HG02763 (cell line): Measurements from ENCODE around the gene GPC5.
"Not testable (repeated sequence)": the region's sequence is repeated elsewhere in the genome, so short reads cannot be mapped to it uniquely, and the experiment has no call there.

Source experiments
- ATAC-seq: cut with Tn5 transposase; IDR thresholded peaks from one replicate; pipeline ENCODE4 v1.9.1; 2021; ENCODE audit warnings: mild to moderate bottlenecking, moderate library complexity; ENCODE audit not compliant: unreplicated experiment

GPC5 gene

DNA sequence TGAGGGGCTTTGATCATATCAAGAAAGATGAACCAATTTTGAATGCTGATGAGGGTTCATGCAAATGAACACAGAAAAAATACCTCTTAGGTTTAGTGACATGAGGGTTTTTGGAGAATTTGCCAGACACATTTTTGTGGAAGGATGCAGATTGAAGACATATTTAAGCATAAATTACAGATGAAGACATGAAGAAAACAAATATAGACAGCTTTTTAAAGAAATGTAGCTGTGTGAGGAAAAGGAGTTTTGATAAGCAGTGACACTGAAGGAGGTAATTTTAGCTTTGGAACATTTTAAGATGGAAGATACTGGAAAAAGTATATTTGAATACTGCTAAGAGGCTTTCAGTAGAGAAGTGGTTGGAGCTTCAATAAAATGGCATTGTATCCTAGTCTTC is 1017.4 kb downstream of the GPC5 start:
- ATAC-seq, result no peak

DNA sequence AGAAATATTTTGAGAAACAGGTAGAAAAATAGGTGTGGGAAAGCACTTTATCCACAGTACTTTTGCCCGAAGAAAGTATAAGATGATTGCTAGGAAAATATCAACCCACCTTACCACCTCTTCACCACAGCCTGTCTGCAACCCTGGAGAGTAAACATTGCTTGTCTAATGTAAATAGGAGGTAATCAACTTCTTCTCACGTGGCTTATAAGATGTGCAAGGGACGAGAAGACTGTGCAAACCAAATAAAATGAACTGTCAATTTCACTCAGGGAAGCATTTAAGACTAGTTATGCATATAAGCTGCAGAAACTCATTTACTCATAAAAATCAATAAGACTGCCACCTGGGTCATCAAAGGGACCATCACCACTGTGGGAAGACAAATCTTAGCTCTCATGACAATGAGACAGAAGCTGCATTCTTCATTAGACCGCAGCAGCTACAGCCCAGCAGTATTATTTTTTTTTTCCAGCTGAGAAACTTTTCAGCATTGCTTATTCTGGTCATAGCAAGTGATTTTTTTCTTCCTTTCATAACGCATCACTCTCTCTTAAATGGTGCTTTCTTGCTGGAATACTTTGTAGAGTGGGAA is 1020.5 kb downstream of the GPC5 start:
- ATAC-seq, result no peak

DNA sequence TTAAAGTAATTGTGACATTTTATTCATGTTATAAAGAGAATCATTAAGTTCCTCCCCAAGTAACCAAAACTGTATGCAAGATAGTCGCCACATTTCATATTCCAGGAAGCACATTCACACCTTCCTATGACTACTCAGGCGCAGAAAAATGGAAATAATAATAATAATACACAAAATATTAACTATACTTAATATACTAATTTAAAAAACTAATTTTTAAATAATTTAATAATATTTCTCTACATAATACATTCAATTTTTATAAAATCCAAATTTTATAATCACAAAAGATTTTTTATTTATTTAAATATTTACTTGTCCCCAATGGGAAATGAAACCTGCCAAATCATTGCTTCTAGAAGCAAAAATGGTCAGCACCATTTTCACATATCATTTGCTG is 1030.8 kb downstream of the GPC5 start:
- ATAC-seq, result no peak

DNA sequence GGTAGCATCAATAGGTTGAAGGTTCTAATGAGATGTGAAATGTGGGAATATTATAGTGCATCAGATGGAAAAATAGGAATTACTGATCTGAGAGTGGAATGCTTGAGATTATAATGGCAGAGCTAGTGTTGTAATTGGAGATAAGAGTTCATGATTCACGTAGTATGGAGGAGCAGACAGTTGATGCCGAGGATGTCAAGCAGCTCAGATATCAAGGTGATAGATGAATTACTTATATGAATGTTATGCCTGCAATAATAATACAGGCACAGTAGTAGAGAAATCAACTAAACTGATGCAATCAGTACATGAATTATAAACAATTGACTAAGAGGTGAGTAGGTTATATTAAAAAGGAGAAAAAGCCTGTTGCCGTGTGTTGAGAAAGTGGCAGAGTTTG is 1035.0 kb downstream of the GPC5 start:
- no peak for ATAC-seq

- no peak for ATAC-seq
Measured at GRCh38 chr13:92433963-92434362, 1035.5 kb downstream of the GPC5 start.

- ATAC-seq, result no peak
Measured at GRCh38 chr13:92436924-92437323, 1038.5 kb downstream of the GPC5 start.

DNA sequence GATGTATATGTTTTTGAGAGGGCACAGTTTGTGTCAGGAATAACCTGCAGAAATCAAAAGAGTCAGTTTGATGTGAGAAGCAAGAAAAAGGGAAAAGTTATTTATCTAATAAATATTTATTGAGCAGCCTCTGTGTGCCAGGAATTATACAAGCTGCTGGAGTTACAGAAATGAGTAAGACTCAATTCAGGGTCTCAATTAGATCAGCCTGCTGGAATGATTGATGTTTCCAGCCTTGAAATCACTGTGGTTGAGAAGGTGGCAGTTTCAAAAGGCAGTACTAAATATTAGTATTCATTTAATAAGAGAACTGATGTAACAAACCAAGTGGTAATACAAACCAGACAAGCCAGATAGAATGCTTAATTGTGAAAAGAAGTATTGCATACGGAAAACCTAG is 1045.8 kb downstream of the GPC5 start:
- ATAC-seq, result no peak

DNA sequence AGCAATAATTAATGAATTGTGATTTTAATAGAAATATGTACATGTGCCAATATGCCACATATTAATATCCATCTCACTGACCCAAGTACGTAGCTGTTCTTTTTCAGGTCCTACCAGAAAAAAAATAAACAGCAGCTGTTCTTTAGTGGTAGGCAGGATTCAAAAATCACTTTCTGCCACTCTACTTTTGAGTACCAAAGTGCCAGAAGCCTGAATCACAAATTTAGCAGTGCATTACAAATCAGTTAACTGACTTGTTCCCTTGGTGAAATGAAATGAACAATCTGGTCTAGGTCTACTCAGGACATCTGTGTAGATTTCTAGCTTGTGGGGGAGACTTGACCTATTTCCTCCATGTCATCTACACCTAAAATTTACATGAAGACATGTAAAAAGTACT is 1052.6 kb downstream of the GPC5 start:
- no peak for ATAC-seq

DNA sequence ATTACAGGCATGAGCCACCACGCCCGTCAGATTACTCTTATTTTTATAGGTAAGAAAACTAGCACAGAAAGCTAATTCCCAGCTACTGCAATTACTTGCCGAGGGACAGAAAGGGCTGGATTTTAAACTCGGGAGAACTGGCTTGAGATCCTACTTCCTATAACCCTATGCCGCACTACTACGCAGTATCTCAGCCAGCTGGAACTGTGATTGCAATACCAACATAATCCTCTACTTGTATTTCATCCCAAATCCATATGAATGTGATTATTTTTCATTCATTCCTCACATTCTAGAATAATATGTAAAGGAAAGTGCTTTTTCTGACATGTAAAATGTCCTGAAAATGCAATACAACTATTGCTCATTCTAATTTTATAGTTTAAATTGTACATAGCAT is 1054.4 kb downstream of the GPC5 start:
- no peak for ATAC-seq

GRCh38 chr13:92459306-92459705 is 1060.9 kb downstream of the GPC5 start:
- ATAC-seq, result no peak

DNA sequence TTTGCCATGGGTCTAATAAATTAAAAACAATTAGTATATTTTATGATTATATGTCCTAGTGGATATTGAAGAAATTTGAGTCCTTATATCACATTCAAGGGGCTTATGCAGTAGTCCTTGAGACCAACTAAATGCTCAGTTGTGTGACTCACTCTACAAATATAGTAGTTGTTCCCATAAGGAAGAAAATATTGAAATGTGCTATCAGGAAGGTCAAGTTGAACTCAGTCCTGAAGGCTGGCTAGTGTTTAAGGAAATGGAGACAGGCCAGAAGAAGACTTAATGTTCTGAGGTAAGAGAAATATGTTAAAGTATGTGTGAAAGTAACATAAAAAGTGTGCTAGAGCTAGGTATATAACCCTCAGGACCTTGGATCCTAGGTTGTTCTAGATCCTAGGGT is 1062.1 kb downstream of the GPC5 start:
- no peak for ATAC-seq

DNA sequence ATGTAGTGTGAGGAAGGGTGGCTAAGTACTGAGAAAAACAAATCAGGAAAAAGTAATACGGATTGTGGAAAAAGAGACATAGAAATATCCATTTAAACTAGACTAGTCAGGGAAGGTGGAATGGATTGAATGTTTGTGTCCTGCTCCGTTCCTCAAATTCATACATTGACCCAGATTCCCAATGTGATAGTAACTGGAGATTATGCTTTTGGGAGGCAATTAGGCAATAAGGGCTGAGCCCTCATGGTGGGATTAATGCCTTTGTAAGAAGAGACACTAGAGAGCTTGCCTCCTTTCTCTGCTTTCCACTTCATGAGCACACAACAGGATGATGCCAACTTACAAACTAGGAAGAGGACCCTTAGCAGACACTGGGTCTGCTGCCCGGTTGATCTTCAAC is 1063.0 kb downstream of the GPC5 start:
- no peak for ATAC-seq

DNA sequence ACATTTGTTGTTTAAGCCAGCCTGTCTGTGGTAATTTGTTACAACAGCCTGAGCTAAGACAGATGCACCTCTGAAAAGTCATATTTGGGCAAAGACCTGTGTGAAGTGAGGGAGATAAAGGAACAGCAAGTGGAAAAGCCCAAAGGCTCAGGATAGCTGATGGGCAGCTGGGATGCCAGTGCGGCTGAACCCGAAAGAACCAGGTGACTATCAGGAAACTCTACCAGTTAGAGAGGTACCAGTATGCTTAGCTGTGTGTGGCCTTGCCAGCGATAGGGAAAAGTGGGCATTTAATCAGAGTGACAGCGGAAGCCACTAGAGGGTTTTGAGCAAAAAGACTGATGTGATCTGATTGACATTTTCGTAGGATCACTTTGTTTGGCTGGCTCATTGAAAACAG is 1063.4 kb downstream of the GPC5 start:
- no peak for ATAC-seq

DNA sequence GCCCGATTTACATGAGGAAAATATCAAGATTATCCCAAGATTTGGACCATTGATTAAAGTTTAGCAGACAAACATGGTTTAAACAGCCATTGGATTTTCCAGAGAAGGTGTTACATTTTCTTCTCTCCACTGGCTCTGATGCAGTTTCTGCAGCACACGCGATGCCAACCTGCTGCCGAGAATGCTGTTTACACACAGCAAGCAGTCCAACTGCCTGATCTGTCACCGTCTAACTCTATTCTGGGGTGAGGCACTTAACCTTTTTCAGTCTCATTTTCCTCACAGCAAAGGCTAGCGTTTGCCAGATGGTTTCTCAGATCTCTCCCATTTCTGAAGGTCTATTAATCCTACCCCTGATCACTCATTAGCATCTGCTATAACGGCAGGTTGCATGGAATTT is 1064.7 kb downstream of the GPC5 start:
- ATAC-seq, result no peak

DNA sequence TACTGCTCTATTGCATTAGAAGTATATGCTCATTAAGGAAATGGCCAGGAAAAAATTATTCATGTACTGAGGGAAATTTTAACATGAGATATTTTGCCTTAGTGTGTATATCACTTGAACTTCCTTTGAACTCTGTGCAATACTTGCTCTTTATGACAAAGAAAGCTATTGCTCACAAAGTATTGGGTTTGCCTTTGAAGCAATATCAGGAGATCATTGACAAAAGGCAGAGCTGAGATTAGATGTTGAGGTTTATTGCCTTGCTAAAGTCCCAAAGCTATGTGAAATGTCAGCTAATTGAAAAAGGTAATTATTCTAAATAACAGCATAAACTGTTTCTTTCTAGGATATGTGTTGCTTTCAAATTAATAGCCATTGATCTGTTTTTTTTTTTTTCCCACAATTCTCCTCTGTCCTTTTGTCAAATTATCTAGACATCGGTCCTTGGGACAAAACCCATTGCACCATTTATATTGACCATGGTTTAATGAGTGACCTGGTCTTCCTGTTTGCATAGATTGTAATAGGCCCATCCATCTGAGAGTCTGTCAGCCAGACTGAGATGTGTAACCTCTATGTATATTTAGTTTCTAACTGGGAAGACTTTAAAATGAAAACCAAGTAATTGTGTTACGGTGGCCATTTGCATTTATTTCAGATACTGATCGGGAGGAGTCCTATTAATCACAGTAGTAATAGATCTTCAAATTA is 1075.5 kb downstream of the GPC5 start:
- ATAC-seq, result no peak

- no peak for ATAC-seq
Measured at GRCh38 chr13:92480387-92480786, 1082.0 kb downstream of the GPC5 start.

GRCh38 chr13:92482790-92483189 is 1084.4 kb downstream of the GPC5 start:
- not testable (repeated sequence) for ATAC-seq

GRCh38 chr13:92483894-92484293 is 1085.5 kb downstream of the GPC5 start:
- no peak for ATAC-seq

- no peak for ATAC-seq
Measured at GRCh38 chr13:92487238-92487637, 1088.8 kb downstream of the GPC5 start.

- ATAC-seq, result no peak
Measured at GRCh38 chr13:92488249-92488852, 1089.9 kb downstream of the GPC5 start.

DNA sequence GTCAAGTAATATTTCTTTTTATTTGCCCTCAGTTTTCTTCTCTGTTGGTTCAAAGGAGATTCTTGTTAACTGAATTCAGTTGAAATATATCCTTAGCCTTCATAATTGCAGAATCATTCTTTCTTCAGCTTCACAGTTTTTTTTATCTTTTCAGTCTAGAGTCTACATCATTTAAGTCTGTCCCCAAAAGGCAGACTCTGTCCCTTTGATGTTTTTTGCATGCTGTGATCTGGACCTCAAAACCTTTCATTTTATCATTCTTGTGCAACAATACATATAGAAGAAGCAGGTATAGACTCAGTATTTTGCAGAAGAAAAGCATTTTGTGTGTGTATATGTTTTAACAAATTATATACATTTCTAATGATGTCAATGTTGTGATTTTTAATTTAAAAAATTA is 1093.4 kb downstream of the GPC5 start:
- no peak for ATAC-seq

- no peak for ATAC-seq
Measured at GRCh38 chr13:92494915-92495314, 1096.5 kb downstream of the GPC5 start.

DNA sequence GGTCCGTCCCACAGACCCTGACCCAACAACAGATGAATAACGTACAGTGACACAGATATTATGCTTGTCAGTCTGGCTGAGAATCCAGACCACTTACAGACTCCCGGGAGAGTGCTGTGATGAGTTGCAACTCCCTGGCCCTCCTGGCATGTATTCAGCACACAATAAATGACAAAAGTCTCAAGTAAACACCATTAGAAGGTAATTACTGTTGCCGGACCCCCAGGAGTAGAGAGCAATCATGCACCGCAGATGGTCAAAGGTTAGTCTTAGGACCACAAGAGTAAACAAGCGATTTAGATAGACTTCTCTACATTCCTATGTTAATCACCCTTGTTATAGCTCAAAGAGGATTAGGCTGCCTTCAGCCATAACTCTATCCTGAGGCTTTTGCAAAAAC is 1101.8 kb downstream of the GPC5 start:
- no peak for ATAC-seq
